Sigmoid colon (tissue), 7 donors: ENCODE results near the gene NCAPG2. TPM values are rescaled to one million over a fixed set of nuclear protein-coding genes. Genes with fewer than 3 reads are reported as not detected.
"Not testable (repeated sequence)": the region's sequence is repeated elsewhere in the genome, so short reads cannot be mapped to it uniquely, and the experiment has no call there.

Experiments used
- DNase-seq: peaks from one replicate; pipeline ENCODE4 v3.0.0-alpha.2; 2019
- H3K27ac ChIP-seq, 4 donors: fragments of 200-600 bp; sonication (generic); one replicate each; pipeline ENCODE4 v1.5.1; 2016 to 2019; ENCODE audit warnings: mild to moderate bottlenecking in 1 of 4
- H3K27me3 ChIP-seq, 3 donors: fragments of 200-600 bp; sonication (generic); one replicate each; pipeline ENCODE4 v1.5.1; 2019; ENCODE audit warnings: mild to moderate bottlenecking in 1 of 3
- H3K36me3 ChIP-seq, 4 donors: fragments of 200-600 bp; sonication (generic); one replicate each; pipeline ENCODE4 v1.5.1; 2016 to 2019
- H3K4me1 ChIP-seq, 4 donors: fragments of 200-600 bp; sonication (generic); one replicate each; pipeline ENCODE4 v1.5.1; 2017 to 2019
- H3K4me3 ChIP-seq, 4 donors: fragments of 200-600 bp; sonication (generic); one replicate each; pipeline ENCODE4 v1.5.1; 2017 to 2019; ENCODE audit warnings: mild to moderate bottlenecking in 2 of 4, moderate library complexity in 1 of 4
- H3K9me3 ChIP-seq, 4 donors: fragments of 200-600 bp in 3 of 4; sonication (generic) in 3 of 4; one replicate each; pipeline versions ENCODE4 v1.5.1 to v1.6.1; 2013 to 2019
- CTCF ChIP-seq, 4 experiments: fragments of 450-650 bp in 3 of 4; fragments of 200-600 bp in 1 of 4; IDR thresholded peaks; one replicate each; pipeline ENCODE4 v1.5.1; 2016 to 2019; ENCODE audit warnings: antibody characterized with exemption in 4 of 4, mild to moderate bottlenecking in 3 of 4, moderate library complexity in 2 of 4
- EP300 ChIP-seq, 4 donors: sonication (generic); formaldehyde crosslinking; IDR thresholded peaks; one replicate each; pipeline ENCODE4 v1.6.1; 2017; ENCODE audit warnings: antibody characterized with exemption in 4 of 4
- POLR2A ChIP-seq, 2 donors: fragments of 450-650 bp; IDR thresholded peaks; one replicate each; pipeline ENCODE4 v1.6.1; 2016; ENCODE audit warnings: antibody characterized with exemption in 2 of 2, mild to moderate bottlenecking in 2 of 2, moderate library complexity in 2 of 2
- POLR2AphosphoS5 ChIP-seq, 4 donors: sonication (generic); formaldehyde crosslinking; IDR thresholded peaks; one replicate each; pipeline ENCODE4 v1.6.1; 2017; ENCODE audit warnings: antibody characterized with exemption in 4 of 4
- WGBS, 2 donors: extraction: QIAGEN DNeasy Blood & Tissue Kit; methylation state at CpG; one replicate each; pipeline ENCODE4 v1.1.7; 2013; 5-methylcytosine and 5-hydroxymethylcytosine counted together
- intact Hi-C: fragments of 100-400 bp; cut with DNase I; formaldehyde crosslinking; loops from one replicate; pipeline ENCODE4 v1.15.1; 2023
- polyA plus RNA-seq, 3 donors: library from polyadenylated mRNA; stranded (reverse); fragments of 200-250 nt; gene quantifications; one replicate each; pipeline ENCODE4 v1.2.3, GENCODE V29; 2013
- total RNA-seq, 4 donors: library from RNA; depleted of rRNA; stranded (reverse); fragments of >200 nt; gene quantifications; one replicate each; pipeline ENCODE4 v1.1.0, GENCODE V29; 2016
- donor health status: healthy with polysubstance abuse.
- donor health status: Bipolar disorder and iron deficiency.
- donor health status: healthy.

Gene NCAPG2
- total and polyA plus RNA-seq, 7 donors: 1.2 to 11.5 (median 4.4) TPM

GRCh38 chr7:158676906-158677305, 27.7 kb downstream of the NCAPG2 start:
- Histone ChIP-seq H3K27me3 (no peaks in the 10 kb centered on the region), H3K4me1 (no peaks in the 10 kb centered on the region), H3K36me3 (peaks cover 0 to 5% (median 0%) of the 10 kb centered on the region in 4 donors), H3K27ac (no peak overlapping the region), H3K4me3 (no peak overlapping the region), H3K9me3 (no peaks in the 10 kb centered on the region)
- WGBS, 2 donors: 90 to 94% methylated on average over 3 of the region's 3 CpGs
- DNase-seq: no peak
- TF ChIP-seq POLR2AphosphoS5 (IDR thresholded peaks at IDR 0.05): no peak
- intact Hi-C loops: no loop called here

- no peak overlapping the region for H3K27ac ChIP-seq
- H3K36me3 ChIP-seq: peaks cover 0 to 5% (median 0%) of the 10 kb centered on the region in 4 donors
- TF ChIP-seq POLR2A (IDR thresholded peaks at IDR 0.05): no peak
- no peak for TF ChIP-seq EP300 (IDR thresholded peaks at IDR 0.05)
- TF ChIP-seq POLR2AphosphoS5 (IDR thresholded peaks at IDR 0.05): no peak
- TF ChIP-seq CTCF (IDR thresholded peaks at IDR 0.05): no peak
- DNase-seq: no peak
- H3K4me3 ChIP-seq: no peak overlapping the region
- intact Hi-C loops: no loop called here
- no peaks in the 10 kb centered on the region for H3K27me3 ChIP-seq
- WGBS, 2 donors: 81 to 85% methylated on average over 7 of the region's 7 CpGs
- H3K4me1 ChIP-seq: no peaks in the 10 kb centered on the region
- no peaks in the 10 kb centered on the region for H3K9me3 ChIP-seq
Observed at GRCh38 chr7:158676171-158676840, 28.3 kb downstream of the NCAPG2 start.

- no peak for TF ChIP-seq POLR2A (IDR thresholded peaks at IDR 0.05)
- TF ChIP-seq POLR2AphosphoS5 (IDR thresholded peaks at IDR 0.05): no peak
- TF ChIP-seq EP300 (IDR thresholded peaks at IDR 0.05): no peak
- 69% methylated on average over 4 of the region's 4 CpGs for WGBS, 2 donors
- intact Hi-C loops: no loop called here
- Histone ChIP-seq H3K4me1 (no peaks in the 10 kb centered on the region), H3K9me3 (no peaks in the 10 kb centered on the region), H3K36me3 (peaks cover 0 to 5% (median 0%) of the 10 kb centered on the region in 4 donors), H3K4me3 (no peak overlapping the region), H3K27ac (no peak overlapping the region), H3K27me3 (no peaks in the 10 kb centered on the region)
- no peak for DNase-seq
Observed at GRCh38 chr7:158672975-158673374, 31.6 kb downstream of the NCAPG2 start.

GRCh38 chr7:158668086-158668485, 36.5 kb downstream of the NCAPG2 start:
- 96 to 97% methylated on average over 7 of the region's 8 CpGs for WGBS, 2 donors
- intact Hi-C loops, H3K36me3 ChIP-seq, H3K4me3 ChIP-seq, H3K9me3 ChIP-seq, DNase-seq, H3K27ac ChIP-seq, H3K27me3 ChIP-seq, H3K4me1 ChIP-seq: not testable (repeated sequence)

- H3K36me3 ChIP-seq, DNase-seq, H3K9me3 ChIP-seq, H3K27me3 ChIP-seq, H3K4me1 ChIP-seq, H3K27ac ChIP-seq, intact Hi-C loops, H3K4me3 ChIP-seq: not testable (repeated sequence)
- WGBS, 2 donors: 91 to 93% methylated on average over 20 to 23 of the region's 24 CpGs
Observed at GRCh38 chr7:158666966-158667678, 37.5 kb downstream of the NCAPG2 start.

DNA sequence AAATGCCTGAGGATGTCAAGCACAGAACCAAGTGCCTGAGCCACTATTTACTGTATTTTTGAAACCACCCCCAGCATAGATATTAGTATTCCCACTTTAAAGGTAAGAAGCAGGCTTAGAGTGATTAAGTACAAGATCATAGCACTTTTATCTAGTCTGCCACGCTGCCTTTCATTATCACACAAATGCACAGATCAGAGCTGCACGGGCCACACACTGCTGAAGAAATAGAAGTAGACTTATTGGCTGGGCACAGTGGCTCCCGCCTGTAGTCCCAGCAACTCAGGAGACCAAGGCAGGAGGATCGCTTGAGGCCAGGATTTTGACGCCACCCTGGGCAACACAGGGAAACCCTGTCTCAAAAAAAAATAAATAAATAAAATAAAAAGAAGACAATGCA, 38.2 kb downstream of the NCAPG2 start:
- TF ChIP-seq EP300 (IDR thresholded peaks at IDR 0.05) (no peak), CTCF (IDR thresholded peaks at IDR 0.05) (no peak), POLR2A (IDR thresholded peaks at IDR 0.05) (no peak)
- no peak overlapping the region for H3K27ac ChIP-seq
- DNase-seq: no peak
- WGBS, 2 donors: 96% methylated on average over 5 of the region's 5 CpGs
- H3K4me1 ChIP-seq: no peaks in the 10 kb centered on the region
- intact Hi-C loops: no loop called here
- H3K36me3 ChIP-seq: peaks cover 0 to 10% (median 0%) of the 10 kb centered on the region in 4 donors
- no peaks in the 10 kb centered on the region for H3K27me3 ChIP-seq
- no peaks in the 10 kb centered on the region for H3K9me3 ChIP-seq
- H3K4me3 ChIP-seq: no peak overlapping the region
